Mesothelial cell of epicardium (in vitro differentiated cells): ENCODE results near the gene THTPA. TPM values are rescaled to one million over a fixed set of nuclear protein-coding genes. Genes with fewer than 3 reads are reported as not detected.

Source experiments
- DNase-seq, 2 experiments: peaks; one replicate each; pipeline ENCODE4 v3.0.0; 2021; ENCODE audit warnings: low spot score in 2 of 2; ENCODE audit not compliant: unreplicated experiment in 2 of 2
- H3K27ac Mint-ChIP-seq: 2 replicates; pipeline ENCODE4 v1.8.0; 2021; ENCODE audit warnings: mixed read lengths
- H3K27me3 Mint-ChIP-seq: 2 replicates; pipeline ENCODE4 v1.8.0; 2021; ENCODE audit warnings: low read depth, mixed read lengths
- H3K36me3 Mint-ChIP-seq: 2 replicates; pipeline ENCODE4 v1.8.0; 2021; ENCODE audit warnings: mixed read lengths
- H3K4me1 Mint-ChIP-seq: 2 replicates; pipeline ENCODE4 v1.8.0; 2021; ENCODE audit warnings: mixed read lengths
- H3K4me3 Mint-ChIP-seq: 2 replicates; pipeline ENCODE4 v1.8.0; 2021; ENCODE audit warnings: mild to moderate bottlenecking, moderate library complexity, mixed read lengths
- H3K9me3 Mint-ChIP-seq: 2 replicates; pipeline ENCODE4 v1.8.0; 2021; ENCODE audit warnings: mixed read lengths
- total RNA-seq: library from RNA; stranded (reverse); gene quantifications from 3 replicates; pipeline ENCODE4 v1.2.1, GENCODE V29; 2021
- TF ChIP-seq, protein P1 (sequence below): fragments of 200-600 bp; sonication (generic); IDR thresholded peaks from one replicate; pipeline ENCODE4 v1.5.0; 2021; ENCODE audit warnings: antibody characterized with exemption; ENCODE audit not compliant: unreplicated experiment

Gene THTPA
- total RNA-seq, 1 donor from 2014 or later = 15.2 TPM

DNA sequence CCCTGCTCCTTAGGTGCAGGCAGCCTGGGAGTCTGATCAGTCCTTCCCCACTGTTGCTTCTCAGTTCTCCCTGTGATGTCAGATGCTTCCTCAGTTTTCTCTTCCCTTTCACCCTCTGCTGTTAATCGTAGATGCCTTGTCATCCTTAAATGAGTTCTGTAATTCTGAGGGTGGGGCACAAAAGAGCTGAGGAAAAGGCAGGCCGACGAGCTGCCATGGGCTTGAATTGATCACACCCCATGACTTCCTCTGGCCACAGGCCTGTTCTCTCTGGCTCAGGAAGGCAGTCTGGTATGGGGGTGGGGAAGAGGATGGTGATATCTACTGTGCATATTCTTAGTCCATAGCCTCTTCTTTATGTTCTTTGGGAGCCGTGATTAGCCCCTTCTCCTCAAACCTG lies 16.8 kb downstream of the THTPA start:
- H3K4me3 Mint-ChIP-seq = no peak overlapping the region
- no peak overlapping the region for H3K27ac Mint-ChIP-seq
- H3K9me3 Mint-ChIP-seq = no peaks in the 10 kb centered on the region
- peaks cover 3% of the 10 kb centered on the region for H3K36me3 Mint-ChIP-seq
- no peak for DNase-seq
- H3K4me1 Mint-ChIP-seq = peaks cover 31% of the 10 kb centered on the region
- H3K27me3 Mint-ChIP-seq = peaks cover 58% of the 10 kb centered on the region
- TF ChIP-seq, protein P1, sequence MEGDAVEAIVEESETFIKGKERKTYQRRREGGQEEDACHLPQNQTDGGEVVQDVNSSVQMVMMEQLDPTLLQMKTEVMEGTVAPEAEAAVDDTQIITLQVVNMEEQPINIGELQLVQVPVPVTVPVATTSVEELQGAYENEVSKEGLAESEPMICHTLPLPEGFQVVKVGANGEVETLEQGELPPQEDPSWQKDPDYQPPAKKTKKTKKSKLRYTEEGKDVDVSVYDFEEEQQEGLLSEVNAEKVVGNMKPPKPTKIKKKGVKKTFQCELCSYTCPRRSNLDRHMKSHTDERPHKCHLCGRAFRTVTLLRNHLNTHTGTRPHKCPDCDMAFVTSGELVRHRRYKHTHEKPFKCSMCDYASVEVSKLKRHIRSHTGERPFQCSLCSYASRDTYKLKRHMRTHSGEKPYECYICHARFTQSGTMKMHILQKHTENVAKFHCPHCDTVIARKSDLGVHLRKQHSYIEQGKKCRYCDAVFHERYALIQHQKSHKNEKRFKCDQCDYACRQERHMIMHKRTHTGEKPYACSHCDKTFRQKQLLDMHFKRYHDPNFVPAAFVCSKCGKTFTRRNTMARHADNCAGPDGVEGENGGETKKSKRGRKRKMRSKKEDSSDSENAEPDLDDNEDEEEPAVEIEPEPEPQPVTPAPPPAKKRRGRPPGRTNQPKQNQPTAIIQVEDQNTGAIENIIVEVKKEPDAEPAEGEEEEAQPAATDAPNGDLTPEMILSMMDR = no peak

DNA sequence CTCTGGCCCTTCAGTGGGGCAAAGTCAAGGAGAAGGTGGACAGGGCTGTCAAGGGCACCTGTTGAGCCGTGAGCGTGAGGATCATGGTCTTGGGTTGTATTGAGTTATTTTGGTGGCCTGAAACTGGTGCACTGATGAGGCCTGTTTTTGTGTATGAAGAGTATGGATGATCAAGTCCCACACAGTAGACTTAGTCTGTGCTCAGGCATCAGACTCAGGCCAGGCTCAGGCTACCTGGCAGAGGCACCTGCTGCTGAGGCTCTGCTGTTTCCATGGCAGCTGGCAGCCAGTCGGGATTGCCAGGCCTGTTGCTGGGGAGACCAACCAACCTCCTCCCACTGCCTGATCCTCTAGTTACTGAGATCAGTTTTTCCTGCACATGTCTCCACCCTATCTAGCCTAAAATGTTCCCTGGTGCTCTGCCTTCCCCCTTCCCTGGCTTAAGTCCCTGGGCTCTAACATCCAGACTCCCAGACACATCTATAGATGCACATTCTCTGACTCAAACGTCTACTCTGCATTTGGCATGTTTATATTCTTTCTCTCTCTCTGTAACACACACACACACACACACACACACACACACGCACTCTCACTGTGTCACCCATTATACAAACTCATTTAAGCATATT lies 17.4 kb downstream of the THTPA start:
- Mint-ChIP-seq H3K27me3 (peaks cover 65% of the 10 kb centered on the region), H3K4me3 (no peak overlapping the region)

DNA sequence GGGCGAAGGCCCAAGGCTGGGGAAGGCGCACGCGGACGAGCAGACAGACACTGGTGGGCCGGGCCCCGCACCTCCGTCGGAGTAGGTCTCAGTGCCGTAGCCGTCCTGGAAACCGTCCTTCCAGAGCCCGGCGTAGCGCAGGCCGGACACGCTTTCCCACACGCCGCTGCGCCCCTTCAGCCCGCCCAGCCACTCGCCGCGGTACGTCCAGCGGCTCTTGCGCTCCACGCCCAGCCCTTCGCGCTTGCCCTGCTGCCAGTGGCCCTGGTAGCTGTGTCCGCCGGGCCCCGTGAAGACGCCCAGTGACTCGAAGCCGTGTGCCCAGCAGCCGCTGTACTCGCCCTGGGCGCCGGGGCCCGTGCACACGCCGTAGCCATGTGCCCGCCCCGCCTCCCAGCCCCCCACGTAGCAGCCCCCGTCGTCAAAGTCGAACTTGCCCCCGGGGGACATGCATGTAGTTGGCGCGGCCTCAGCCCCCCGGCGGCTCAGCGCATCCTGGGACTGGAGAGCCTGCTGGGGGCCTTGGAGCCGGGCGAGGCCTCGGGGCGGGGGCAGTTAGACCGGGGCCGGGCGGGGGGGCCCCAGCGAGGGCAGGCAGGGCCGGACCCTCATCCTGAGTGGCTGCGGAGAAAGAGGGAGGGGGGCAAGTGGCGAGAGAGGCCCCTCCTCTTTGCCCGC lies 21.1 kb downstream of the THTPA start:
- DNase-seq = peak in 1 of 2 experiments; percentile 56
- Mint-ChIP-seq H3K27me3 (peaks cover 86% of the 10 kb centered on the region), H3K27ac (no peak overlapping the region), H3K9me3 (no peaks in the 10 kb centered on the region), H3K4me1 (peaks cover 19% of the 10 kb centered on the region), H3K36me3 (peaks cover 3% of the 10 kb centered on the region), H3K4me3 (peak overlapping the region; percentile 57)
- TF ChIP-seq, protein P1 = no peak

More for the DNA sequence above, 17.4 kb downstream of the THTPA start:
- TF ChIP-seq, protein P1 = no peak
- Mint-ChIP-seq H3K4me1 (peaks cover 28% of the 10 kb centered on the region), H3K36me3 (peaks cover 3% of the 10 kb centered on the region), H3K27ac (no peak overlapping the region), H3K9me3 (no peaks in the 10 kb centered on the region)
- no peak for DNase-seq

DNA sequence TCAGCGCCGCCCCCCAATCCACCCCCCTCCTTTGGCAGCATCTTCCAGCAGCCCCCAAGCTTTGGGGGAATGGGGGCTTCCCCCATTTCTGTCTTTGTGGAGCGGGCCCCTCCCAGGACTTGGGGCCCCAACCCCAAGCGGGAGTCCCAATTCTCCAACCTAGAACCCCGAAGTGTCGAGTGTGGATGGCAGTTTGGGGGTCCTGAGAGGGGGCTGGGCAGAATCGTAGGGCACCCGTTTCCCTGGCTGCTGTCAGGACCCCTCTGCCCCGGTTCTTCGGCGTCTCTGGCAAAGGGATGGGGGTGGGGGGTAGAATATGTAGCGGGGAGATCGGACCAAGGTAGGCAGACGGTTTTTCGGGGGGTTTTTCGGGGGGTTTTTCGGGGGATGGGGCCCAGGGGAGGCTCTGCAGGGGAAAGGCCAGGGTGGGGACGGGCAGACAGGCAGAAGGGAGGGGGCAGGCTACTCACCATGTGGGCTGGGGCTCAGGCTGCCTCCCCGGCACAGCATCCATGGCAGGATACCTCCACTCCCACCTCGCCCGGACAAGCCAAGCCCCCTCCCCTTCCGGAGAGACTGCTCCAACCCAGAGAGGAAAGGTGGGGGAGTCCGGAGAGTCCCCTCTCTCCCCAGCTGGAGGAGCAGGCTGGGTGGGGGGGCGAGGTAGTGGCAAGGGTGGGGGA lies 21.8 kb downstream of the THTPA start:
- no peak for DNase-seq
- peaks cover 86% of the 10 kb centered on the region for H3K27me3 Mint-ChIP-seq
- H3K36me3 Mint-ChIP-seq = peaks cover 3% of the 10 kb centered on the region
- no peaks in the 10 kb centered on the region for H3K9me3 Mint-ChIP-seq
- H3K27ac Mint-ChIP-seq = no peak overlapping the region
- H3K4me1 Mint-ChIP-seq = peaks cover 19% of the 10 kb centered on the region
- TF ChIP-seq, protein P1 = no peak
- H3K4me3 Mint-ChIP-seq = peak overlapping the region; percentile 61

DNA sequence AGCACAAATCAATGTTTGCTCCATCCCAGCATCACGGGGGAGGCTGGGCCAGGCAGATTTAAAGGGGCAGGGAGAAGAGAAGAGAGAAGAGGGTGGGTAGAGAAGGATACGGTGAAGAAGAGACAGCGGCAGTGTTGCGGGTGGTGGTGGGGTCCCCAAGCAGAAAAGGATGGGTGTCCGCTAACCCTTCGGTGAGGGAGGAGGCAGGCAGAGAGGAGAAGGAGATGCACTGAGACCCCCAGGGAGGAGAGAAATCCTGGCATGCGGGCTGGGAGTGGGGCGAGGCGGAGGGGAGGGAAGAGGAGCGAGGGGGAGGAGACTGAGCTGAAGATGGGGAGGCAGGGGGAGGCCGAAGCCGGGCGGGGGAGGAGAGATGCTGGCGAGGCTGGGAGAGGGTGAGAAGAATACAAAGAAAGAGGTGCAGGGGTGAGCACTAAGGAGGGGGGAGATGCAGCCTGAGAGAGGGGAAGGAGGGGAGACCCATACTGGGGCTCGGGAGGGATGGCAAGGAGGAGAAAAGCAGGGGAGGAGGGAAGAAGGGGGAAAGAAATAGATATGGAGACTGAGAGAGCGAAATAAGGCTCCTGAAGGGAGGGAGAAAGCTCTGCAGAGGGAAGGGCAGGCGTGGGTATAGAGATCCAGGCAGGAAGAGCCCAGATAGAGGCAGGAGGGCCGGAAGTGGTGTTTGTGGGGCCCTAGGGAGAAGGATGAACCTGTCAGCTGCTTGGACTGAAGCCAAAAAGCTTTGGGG lies 22.7 kb downstream of the THTPA start, which contains the start of gene JPH4:
Gene JPH4, minus strand, starts transcription at position 231 of the 751 bp plus-strand sequence. CDS start 1,337 bp downstream, outside the sequence.
- Mint-ChIP-seq H3K27me3 (peaks cover 81% of the 10 kb centered on the region), H3K27ac (no peak within 1 kb of the TSS), H3K4me3 (peak within 1 kb of the TSS; percentile 61), H3K9me3 (no peaks in the 10 kb centered on the region), H3K4me1 (peaks cover 19% of the 10 kb centered on the region), H3K36me3 (peaks cover 3% of the 10 kb centered on the region)
- TF ChIP-seq, protein P1 = no peak
- DNase-seq = no peak
